Memory B cell (primary cell): Measurements from ENCODE around the gene MAL.
"Not testable (repeated sequence)": the region's sequence is repeated elsewhere in the genome, so short reads cannot be mapped to it uniquely, and the experiment has no call there.

Experiments
- ATAC-seq: fragments of 150-1000 bp; cut with Tn5 transposase; 2 replicates; pipeline ENCODE4 v1.10.0; 2021; ENCODE audit warnings: low read depth, mild to moderate bottlenecking, moderate library complexity
- DNase-seq, 2 donors: peaks; one replicate each; pipeline ENCODE4 v3.0.0; 2022; ENCODE audit warnings: low spot score in 2 of 2
- H3K27ac Mint-ChIP-seq: one replicate; pipeline ENCODE4 v1.8.0; 2022; ENCODE audit warnings: mild to moderate bottlenecking, moderate library complexity, mixed read lengths
- H3K27me3 Mint-ChIP-seq: one replicate; pipeline ENCODE4 v1.8.0; 2022; ENCODE audit warnings: mixed read lengths
- H3K36me3 Mint-ChIP-seq: one replicate; pipeline ENCODE4 v1.8.0; 2022; ENCODE audit warnings: mild to moderate bottlenecking, mixed read lengths
- H3K4me1 Mint-ChIP-seq: one replicate; pipeline ENCODE4 v1.8.0; 2022; ENCODE audit warnings: mixed read lengths
- H3K4me3 Mint-ChIP-seq: one replicate; pipeline ENCODE4 v1.8.0; 2022; ENCODE audit warnings: mild to moderate bottlenecking, moderate library complexity, mixed read lengths
- H3K9me3 Mint-ChIP-seq: one replicate; pipeline ENCODE4 v1.8.0; 2022; ENCODE audit warnings: mixed read lengths

Gene MAL

DNA sequence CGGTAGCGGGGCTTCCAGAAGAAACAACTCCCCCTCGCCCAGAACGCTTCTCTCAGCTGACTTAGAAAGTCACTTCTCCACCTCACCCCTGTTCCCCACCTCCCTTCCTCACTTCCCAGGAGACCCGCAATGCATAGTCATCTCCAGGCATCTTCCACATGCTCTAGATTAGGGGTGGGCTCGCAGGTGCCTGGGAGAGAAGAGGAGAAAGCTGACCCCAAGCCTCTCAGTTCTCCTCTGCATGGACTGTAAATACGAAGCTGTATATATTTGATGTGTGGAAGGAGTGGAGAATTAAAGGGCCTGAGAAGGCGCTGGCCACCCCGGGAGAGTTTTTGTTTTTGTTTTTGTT, 1.8 kb downstream of the MAL start:
- H3K4me1 Mint-ChIP-seq: peaks cover 7% of the 10 kb centered on the region
- DNase-seq: no peak
- no peak for ATAC-seq
- H3K36me3 Mint-ChIP-seq: no peaks in the 10 kb centered on the region
- no peak overlapping the region for H3K27ac Mint-ChIP-seq
- H3K9me3 Mint-ChIP-seq: no peaks in the 10 kb centered on the region
- H3K27me3 Mint-ChIP-seq: peaks cover 14% of the 10 kb centered on the region
- no peak overlapping the region for H3K4me3 Mint-ChIP-seq

- H3K4me1 Mint-ChIP-seq: peaks cover 5% of the 10 kb centered on the region
- no peaks in the 10 kb centered on the region for H3K9me3 Mint-ChIP-seq
- H3K36me3 Mint-ChIP-seq: no peaks in the 10 kb centered on the region
- DNase-seq: no peak
- no peak overlapping the region for H3K27ac Mint-ChIP-seq
- H3K4me3 Mint-ChIP-seq: no peak overlapping the region
- H3K27me3 Mint-ChIP-seq: peaks cover 8% of the 10 kb centered on the region
- ATAC-seq: no peak
These were observed 4.4 kb downstream of the MAL start for GRCh38 chr2:95029898-95030341.

GRCh38 chr2:95030496-95030895, 5.0 kb downstream of the MAL start:
- Mint-ChIP-seq H3K4me3 (no peak overlapping the region), H3K4me1 (peaks cover 5% of the 10 kb centered on the region), H3K9me3 (no peaks in the 10 kb centered on the region), H3K27me3 (peaks cover 8% of the 10 kb centered on the region), H3K27ac (no peak overlapping the region), H3K36me3 (no peaks in the 10 kb centered on the region)
- no peak for ATAC-seq
- DNase-seq: no peak

- H3K9me3 Mint-ChIP-seq: no peaks in the 10 kb centered on the region
- H3K36me3 Mint-ChIP-seq: no peaks in the 10 kb centered on the region
- peaks cover 7% of the 10 kb centered on the region for H3K27me3 Mint-ChIP-seq
- no peak overlapping the region for H3K4me3 Mint-ChIP-seq
- H3K4me1 Mint-ChIP-seq: no peaks in the 10 kb centered on the region
- no peak overlapping the region for H3K27ac Mint-ChIP-seq
- ATAC-seq (no peak), DNase-seq (no peak)
These were observed 5.7 kb downstream of the MAL start for GRCh38 chr2:95031076-95031725.

DNA sequence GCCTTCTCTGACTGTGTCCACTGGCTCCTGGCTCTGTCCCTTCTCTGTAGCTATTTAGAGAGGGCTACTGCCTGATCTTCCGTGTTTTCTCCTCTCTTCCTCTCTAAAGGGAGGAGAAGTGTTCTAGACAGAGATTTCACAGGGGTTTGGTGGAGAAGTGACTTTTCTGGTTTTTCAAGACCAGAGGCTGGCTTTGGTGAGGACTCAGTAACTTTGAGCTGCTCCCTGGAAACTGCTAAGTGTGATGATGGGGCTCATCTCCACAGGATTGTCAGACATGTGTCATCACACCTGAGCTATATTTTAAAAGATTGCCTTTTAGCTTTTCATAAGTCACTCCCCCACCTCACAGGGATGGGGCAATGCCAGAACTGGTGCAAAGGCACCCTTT, 6.2 kb downstream of the MAL start:
- DNase-seq (no peak), ATAC-seq (no peak)
- no peak overlapping the region for H3K27ac Mint-ChIP-seq
- peaks cover 2% of the 10 kb centered on the region for H3K36me3 Mint-ChIP-seq
- H3K4me3 Mint-ChIP-seq: no peak overlapping the region
- peaks cover 7% of the 10 kb centered on the region for H3K27me3 Mint-ChIP-seq
- H3K4me1 Mint-ChIP-seq: peaks cover 4% of the 10 kb centered on the region
- peaks cover 4% of the 10 kb centered on the region for H3K9me3 Mint-ChIP-seq

DNA sequence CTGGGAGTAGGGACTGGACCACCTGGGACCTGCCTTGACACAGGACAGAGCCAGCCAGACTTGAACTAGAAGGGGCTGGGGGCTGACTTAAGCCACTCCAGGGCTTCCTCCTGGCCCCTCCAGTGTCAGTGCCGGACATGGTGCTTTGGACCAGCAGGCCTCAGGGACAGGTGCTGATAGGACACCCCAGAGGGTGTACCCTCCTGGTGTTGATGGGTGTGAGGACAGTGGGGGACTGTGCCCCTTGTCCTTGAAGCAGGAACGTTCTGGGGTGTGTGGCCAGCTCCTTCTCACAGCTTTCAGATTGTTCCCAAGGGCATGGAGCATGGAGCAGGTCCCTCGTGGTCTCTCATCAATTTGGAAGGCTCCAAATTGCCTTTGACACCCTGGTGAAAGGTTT, 6.8 kb downstream of the MAL start:
- Mint-ChIP-seq H3K36me3 (peaks cover 2% of the 10 kb centered on the region), H3K4me3 (no peak overlapping the region), H3K4me1 (peaks cover 5% of the 10 kb centered on the region), H3K9me3 (peaks cover 10% of the 10 kb centered on the region), H3K27ac (no peak overlapping the region), H3K27me3 (peaks cover 5% of the 10 kb centered on the region)
- no peak for ATAC-seq
- no peak for DNase-seq

DNA sequence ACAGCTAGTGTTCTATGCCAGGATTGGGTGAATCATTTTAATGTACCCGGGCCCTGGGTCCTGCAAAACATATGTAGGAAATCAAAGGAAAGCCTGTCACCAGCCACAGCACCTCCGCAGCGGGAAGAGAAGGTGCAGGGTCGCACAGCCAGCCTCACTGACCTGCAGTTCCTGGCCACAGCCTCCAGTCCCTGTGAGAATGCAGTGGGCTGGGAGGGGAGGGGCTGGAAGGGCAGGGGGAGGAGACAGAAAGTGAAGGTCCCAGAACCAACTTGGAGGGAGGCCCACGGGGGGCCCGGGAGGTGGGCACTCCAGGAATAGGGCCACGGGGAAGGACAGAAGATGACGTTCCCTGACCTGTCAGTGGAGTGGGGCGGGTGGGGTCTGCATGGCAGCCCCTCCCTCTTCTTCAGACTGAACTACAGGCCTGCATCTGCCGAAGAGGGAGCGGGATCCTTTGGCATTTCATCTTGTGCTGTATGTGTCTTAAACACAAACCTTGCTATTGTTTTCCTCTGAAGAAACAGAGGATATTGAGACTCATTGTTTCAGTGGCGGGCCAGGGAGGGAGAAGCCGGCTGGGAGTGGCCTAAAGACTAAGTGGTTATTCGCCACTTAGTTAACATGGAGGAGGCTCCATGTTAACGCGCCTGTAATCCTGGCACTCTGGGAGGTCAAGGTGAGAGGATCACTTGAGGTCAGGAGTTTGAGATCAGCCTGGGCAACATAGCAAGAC, 7.5 kb downstream of the MAL start:
- ATAC-seq (no peak), DNase-seq (no peak)
- Mint-ChIP-seq H3K4me1 (peaks cover 5% of the 10 kb centered on the region), H3K4me3 (no peak overlapping the region), H3K36me3 (peaks cover 2% of the 10 kb centered on the region), H3K27ac (no peak overlapping the region), H3K9me3 (peaks cover 17% of the 10 kb centered on the region), H3K27me3 (peaks cover 4% of the 10 kb centered on the region)

DNA sequence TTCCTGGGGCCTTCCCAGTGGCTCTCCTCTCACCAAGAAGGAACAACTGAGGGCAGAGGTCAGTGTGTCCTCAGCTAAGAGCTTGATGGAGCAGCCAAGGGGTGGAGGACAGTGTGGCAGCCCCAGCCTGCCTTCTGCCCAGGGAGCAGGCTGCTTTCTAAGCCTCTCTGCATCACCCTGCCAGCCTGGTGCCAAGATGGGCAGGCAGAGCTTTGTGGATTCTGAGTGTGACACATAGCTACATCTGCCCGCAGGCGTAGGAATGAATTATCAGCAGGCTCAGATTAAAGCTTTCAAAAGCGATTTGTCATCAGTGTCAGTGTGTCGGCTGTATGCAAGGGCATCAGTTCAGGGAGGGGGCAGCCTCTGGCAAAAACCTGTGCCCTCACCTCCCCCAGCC, 8.7 kb downstream of the MAL start:
- H3K27ac Mint-ChIP-seq: no peak overlapping the region
- DNase-seq (no peak), ATAC-seq (no peak)
- peaks cover 8% of the 10 kb centered on the region for H3K4me1 Mint-ChIP-seq
- no peak overlapping the region for H3K4me3 Mint-ChIP-seq
- peaks cover 29% of the 10 kb centered on the region for H3K9me3 Mint-ChIP-seq
- peaks cover 2% of the 10 kb centered on the region for H3K36me3 Mint-ChIP-seq
- peaks cover 8% of the 10 kb centered on the region for H3K27me3 Mint-ChIP-seq

DNA sequence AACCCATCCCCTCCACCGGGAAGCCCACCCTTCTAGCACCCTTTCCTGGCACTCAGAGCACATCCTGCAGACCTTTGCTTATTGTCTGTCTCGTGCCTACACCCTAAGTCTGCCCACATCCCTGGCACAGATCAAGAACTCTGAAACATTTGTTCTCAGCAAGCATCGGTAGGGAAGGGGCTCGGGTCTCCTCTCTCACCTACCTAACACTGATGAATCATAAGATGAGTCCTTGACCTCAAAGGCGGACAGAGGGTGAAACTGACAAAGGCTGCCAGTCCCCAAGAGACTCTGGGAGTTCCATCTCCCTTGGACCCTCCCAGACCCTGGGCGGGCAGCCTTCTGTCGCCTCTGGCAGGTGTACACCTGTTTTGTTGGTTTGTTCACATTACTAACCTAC, 9.3 kb downstream of the MAL start:
- no peak for ATAC-seq
- Mint-ChIP-seq H3K27me3 (peaks cover 10% of the 10 kb centered on the region), H3K36me3 (peaks cover 2% of the 10 kb centered on the region), H3K4me1 (peaks cover 8% of the 10 kb centered on the region), H3K27ac (no peak overlapping the region), H3K4me3 (no peak overlapping the region), H3K9me3 (peaks cover 32% of the 10 kb centered on the region)
- no peak for DNase-seq

GRCh38 chr2:95036596-95037383, 11.3 kb downstream of the MAL start:
- DNase-seq (no peak), ATAC-seq (no peak)
- no peak overlapping the region for H3K4me3 Mint-ChIP-seq
- H3K27ac Mint-ChIP-seq: no peak overlapping the region
- peaks cover 8% of the 10 kb centered on the region for H3K4me1 Mint-ChIP-seq
- H3K36me3 Mint-ChIP-seq: peaks cover 2% of the 10 kb centered on the region
- H3K27me3 Mint-ChIP-seq: peaks cover 15% of the 10 kb centered on the region
- peaks cover 35% of the 10 kb centered on the region for H3K9me3 Mint-ChIP-seq

GRCh38 chr2:95037384-95037839, 11.9 kb downstream of the MAL start:
- Mint-ChIP-seq H3K9me3 (peaks cover 35% of the 10 kb centered on the region), H3K4me1 (peaks cover 8% of the 10 kb centered on the region), H3K27ac (no peak overlapping the region), H3K27me3 (peaks cover 17% of the 10 kb centered on the region), H3K36me3 (peaks cover 2% of the 10 kb centered on the region), H3K4me3 (no peak overlapping the region)
- ATAC-seq: no peak
- DNase-seq: no peak

GRCh38 chr2:95037841-95038585, 12.5 kb downstream of the MAL start:
- H3K4me1 Mint-ChIP-seq, H3K27ac Mint-ChIP-seq, DNase-seq, H3K4me3 Mint-ChIP-seq, ATAC-seq, H3K36me3 Mint-ChIP-seq: not testable (repeated sequence)
- peaks cover 16% of the 10 kb centered on the region for H3K27me3 Mint-ChIP-seq
- H3K9me3 Mint-ChIP-seq: peaks cover 35% of the 10 kb centered on the region

DNA sequence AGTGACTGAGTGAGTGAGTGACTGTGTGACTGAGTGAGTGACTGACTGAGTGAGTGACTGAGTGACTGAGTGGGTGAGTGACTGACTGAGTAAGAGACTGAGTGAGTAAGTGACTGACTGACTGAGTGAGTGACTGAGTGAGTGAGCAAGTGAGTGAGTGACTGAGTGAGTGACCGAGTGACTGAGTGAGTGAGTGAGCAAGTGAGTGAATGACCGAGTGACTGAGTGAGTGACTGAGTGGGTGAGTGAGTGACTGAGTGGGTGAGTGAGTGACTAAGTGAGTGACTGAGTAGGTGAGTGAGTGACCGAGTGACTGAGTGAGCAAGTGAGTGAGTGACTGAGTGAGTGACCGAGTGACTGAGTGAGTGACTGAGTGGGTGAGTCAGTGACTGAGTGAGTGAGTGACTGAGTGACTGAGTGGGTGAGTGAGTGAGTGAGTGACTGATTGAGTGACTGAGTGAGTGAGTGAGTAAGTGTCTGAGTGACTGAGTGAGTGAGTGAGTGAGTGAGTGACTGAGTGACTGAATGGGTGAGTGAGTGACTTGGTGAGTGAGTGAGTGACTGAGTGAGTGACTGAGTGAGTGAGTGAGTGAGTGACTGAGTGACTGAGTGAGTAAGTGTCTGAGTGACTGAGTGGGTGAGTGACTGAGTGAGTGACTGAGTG, 13.3 kb downstream of the MAL start:
- peaks cover 8% of the 10 kb centered on the region for H3K4me1 Mint-ChIP-seq
- no peak overlapping the region for H3K27ac Mint-ChIP-seq
- ATAC-seq (no peak), DNase-seq (no peak)
- peaks cover 2% of the 10 kb centered on the region for H3K36me3 Mint-ChIP-seq
- H3K27me3 Mint-ChIP-seq: peaks cover 19% of the 10 kb centered on the region
- no peak overlapping the region for H3K4me3 Mint-ChIP-seq
- H3K9me3 Mint-ChIP-seq: peaks cover 35% of the 10 kb centered on the region
